Measurements from ENCODE around the gene ADCY2.

Gene ADCY2

DNA sequence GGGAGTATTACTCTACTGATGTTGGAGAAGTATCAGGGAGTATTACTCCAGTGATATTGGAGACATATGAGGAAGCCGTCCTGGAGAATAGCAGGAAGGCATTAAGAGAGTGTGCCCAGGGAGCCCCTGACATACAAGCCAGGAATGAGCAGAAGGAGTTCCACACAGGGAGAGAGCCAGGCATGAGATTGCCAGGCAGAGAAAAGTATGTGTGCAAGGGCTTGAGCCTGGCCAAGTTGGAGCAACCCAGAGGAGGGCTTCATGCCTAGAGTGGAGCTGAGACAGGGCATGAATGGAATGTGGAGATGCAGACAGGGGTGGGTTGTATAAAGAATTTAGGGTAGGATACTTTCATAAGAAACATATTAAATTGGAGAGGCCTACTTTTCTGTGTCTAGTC lies 213.8 kb downstream of the ADCY2 start:
- no peak for DNase-seq

DNA sequence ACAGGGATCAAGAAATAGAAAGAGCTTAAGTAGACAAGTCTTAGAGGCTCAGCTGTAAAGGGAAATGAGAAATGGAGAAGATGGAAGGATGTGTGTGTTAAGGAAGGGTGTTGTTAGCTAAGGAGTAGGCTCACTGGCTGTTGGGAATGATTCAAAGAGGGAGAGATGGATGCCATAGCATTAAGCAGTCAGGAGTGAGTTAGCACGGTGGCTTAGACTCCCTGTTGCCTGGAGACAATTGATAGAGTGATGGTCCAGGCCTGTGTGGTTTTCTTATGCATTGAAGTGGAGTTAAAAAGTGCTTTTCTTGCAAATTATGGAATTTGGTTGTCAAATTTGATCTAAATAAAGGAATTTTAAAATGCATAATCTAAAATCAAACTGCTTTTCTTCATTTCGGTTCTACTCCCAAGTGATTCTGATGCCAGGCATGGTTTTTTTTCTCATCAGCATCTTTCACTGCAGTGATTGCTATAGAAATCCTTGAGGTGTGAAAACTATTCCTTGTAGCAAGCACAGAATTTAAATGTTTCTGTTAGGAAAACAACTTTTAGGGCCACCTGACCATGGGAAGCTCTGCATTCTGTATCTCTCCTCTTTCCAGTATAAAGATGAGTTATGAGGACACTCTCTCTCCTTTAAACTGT lies 214.7 kb downstream of the ADCY2 start:
- DNase-seq, result no peak

DNA sequence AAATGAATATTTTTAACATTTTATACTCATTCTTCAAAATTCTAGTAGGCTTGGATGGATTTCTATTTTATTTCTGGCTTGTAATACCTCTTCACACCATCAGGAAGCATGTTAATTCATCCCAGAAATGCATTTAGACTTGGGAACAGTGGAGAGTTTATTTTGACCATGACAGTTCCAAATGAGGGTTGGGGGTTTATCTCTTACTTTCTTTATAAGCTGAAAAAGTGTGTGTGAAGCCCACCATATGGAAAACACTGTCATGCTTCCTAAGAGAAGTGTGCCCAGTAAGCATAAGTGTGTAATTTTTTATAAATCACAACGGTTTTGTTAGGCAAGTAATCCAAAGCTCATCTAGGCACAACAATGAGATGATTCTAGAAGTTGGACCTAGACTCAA lies 215.6 kb downstream of the ADCY2 start:
- no peak for DNase-seq

DNA sequence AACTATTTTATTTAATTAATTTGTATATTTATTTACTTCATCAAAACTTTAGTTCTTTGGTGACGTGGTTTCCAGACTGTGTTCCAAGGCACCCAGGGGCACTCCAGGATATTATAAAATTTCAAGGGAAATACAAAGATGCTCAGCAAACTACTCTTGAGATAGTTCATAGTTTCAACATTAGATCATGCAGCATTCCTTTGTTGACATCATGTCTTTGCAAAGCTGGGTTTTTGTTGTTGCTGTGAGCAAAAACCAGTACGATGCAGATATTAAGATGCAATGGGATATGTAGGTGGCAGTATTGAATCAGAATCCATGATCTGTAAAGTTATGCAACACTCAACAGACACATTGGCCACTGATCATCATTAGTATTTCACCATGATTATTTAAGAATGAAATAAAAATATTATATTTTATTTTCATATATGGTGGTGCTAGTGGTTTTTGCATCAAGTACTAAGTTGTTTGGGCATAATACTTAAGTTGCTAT lies 219.7 kb downstream of the ADCY2 start:
- no peak for DNase-seq

DNA sequence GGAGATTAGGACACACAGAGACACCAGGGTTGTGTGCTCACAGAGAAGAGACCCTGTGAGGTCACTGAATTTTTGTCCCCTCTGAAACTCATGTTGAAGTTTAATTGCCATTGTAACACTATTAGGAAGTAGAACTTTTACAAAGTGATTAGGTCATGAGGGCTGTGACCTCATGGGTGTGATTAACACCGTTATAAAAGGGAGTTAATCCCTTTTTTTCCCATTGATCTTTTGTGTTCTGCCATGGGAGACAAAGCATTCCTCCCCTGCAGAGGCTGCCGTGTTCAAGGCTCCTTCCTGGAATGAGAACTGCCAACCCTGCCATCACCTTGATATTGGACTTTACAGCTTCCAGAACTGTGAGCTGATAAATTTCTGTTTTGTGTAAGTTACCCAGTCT lies 221.0 kb downstream of the ADCY2 start:
- no peak for DNase-seq

DNA sequence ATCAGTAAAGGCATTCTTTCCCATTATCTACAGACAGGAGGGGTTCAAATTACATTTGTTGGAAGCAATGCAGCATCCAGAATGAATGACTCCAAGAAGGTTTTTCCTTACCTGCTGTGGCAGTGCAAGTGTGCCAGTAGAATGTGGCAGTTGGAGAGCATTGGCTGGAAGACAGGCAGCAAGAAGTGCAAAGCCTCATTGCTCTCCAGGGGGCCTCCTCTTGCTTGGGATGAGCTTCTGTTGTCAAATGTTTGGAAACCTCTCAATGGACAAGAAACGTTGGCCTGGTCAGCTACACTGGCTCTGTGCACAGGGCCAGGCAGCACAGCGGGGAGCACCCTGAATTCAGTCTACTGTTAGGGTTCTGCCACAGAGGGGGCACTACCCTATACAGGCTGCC lies 226.6 kb downstream of the ADCY2 start:
- no peak for DNase-seq

DNA sequence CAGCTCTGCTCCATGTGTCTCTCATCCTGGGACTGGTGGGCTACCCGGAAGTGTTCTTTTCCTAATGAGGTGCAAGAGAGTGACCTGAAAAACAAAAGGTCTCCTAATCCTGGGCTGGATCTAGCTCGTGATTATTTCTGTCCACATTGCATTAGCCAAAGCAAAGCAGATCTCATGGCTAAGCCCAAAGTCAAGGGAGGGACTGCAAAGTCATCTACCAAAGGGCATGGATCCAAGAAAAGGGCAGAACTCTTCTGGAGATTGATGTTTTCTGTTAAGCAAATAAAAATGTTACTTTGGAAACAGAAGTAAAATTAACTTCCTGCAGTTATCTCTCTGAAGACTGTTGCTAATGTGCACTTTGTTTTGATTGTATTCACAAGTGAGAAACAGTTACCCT lies 229.8 kb downstream of the ADCY2 start:
- DNase-seq, result no peak

DNA sequence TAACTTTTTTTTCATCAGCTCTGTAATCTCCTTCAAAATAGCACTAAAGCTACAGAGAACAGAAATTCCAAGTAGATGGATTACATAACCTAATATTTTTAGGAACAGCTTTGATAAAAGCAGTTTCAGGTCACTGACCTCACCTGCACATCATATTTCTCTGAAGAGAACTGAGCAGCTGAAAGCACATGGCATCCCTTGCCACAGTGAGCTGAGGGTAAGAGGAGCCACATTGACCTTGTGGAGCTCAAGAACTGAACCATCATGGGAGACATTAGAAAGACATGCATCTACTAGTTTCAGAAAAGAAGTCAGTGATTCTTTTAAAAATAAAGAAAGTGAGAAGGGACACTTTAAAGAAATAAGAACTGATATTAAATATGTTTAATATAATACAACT lies 232.3 kb downstream of the ADCY2 start:
- DNase-seq, result no peak

DNA sequence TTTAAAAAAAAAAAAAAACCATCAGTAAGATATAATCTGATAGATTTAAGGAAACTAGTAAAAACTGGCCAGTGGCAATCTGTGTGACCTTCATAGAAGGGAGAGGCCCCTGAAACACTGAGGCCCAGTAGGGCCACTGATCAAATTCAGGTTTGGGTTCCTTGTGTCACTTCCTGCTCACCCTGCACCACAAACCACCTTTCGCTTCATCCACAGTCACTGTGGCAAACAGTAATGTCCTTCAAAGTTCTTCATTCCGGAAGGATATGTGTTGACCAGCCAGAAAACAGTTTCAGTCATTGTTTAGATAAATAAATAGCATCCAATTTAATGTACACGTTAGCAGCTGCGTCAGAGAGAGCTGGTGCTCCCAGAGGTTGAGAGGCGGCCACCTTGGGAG lies 232.9 kb downstream of the ADCY2 start:
- no peak for DNase-seq

DNA sequence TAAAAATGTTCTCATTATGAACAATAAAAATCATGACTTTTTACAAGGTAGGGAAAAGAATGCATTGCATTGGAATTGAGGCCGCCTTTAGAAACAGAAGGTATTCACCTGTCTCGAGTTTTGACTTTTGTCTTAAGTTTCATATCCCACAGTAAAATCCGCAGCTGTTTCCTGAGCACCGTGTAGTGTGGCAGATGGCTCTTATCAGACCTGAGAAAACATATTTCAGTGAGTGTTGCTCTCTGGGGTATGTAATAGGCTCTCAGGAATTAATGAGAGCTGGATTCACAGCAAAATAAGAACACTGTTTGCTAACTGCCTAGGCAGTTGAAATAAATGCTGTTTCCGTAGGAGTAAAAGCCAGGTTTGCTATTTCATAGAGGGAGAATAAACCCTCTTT lies 233.6 kb downstream of the ADCY2 start:
- no peak for DNase-seq

DNA sequence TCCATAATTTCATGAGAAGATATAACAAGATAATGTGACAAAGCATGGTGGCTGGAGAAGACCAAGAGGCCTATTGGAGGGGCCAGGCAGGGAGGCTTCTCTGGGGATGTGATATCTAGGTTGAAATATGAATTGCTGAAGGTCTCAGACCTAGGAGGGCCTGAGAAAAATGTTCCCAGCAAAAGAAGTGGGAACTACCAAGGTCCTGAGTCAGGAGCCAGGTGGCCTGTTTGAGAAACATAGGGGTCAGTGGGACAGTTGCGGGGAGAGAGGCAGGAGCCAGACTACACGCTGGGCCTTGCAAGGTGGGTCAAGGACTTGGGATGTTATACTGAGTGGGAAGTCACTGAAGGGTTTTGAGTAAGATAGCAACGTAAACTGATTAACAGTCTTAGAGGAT lies 238.9 kb downstream of the ADCY2 start:
- DNase-seq, result no peak

DNA sequence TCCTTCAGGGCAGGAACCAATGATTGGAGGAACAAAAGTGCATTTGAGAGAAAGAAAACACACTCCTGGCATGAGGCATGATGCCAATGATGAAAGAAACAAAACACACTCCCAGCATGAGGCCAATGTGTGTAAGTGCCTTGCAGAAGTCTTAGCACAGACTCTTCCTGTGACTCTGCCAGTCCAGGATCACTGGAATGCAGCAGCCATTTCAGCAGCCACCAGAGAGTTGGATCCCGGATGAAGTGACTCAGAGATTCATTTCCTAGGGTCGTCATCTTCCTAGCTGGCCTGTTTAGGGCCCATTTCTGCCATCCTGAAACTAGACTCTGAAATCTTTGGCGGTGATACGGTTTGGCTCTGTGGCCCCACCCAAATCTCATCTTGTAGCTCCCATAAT lies 242.5 kb downstream of the ADCY2 start:
- DNase-seq, result no peak

DNA sequence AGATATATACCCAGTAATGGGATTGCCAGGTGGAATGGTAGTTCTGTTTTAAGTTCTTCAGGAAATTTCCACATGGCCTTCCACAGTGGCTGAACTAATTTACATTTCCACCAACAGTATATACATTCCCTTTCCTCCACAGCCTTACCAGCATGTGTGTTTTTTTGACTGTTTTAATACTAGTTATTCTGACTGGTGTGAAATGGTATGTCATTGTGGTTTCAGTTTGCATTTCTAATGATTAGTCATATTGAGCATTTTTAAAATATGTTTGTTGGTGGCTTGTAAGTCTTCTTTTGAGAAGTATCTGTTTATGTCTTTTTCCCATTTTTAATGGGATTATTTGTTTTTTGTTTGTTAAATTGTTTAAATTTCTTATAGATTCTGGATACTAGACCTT lies 246.1 kb downstream of the ADCY2 start:
- DNase-seq, result no peak

DNA sequence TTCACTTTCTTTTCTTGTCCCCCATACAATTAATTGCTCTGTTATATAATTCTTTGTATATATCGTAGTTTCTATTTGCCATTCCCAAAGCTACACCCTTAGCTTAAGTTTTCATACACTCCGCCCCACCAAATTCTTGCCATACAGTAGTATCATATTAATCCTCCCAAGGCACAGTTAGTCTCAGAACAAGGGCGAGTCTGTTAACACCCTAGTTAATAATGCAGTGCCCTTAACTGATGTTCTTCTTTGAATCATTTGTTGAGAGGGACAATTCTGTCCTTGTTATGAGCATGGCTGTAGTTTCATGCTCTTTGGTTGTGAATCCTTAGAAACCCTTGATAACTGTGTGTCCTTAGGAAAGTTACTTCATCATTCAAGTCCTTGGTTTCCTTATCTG lies 248.8 kb downstream of the ADCY2 start:
- no peak for DNase-seq

DNA sequence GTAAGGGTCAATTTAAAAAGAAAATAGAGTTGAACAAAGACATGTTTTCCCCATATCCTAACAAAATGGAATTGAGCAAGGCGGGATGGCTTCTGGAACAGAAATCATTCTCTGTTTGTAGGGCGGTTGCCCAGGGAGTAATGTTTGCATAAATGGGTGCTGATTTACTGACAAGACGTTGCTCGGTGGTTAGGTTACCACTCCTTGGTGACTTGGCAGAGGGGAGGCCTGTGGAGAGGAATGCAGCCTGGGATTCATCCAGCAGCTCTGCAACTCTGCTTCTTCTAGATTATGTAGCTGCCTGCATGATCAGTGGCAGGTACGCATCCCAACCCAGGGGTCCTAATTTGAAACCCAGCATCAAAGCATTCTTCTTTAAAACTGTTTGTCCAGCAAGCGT lies 254.8 kb downstream of the ADCY2 start:
- no peak for DNase-seq

DNA sequence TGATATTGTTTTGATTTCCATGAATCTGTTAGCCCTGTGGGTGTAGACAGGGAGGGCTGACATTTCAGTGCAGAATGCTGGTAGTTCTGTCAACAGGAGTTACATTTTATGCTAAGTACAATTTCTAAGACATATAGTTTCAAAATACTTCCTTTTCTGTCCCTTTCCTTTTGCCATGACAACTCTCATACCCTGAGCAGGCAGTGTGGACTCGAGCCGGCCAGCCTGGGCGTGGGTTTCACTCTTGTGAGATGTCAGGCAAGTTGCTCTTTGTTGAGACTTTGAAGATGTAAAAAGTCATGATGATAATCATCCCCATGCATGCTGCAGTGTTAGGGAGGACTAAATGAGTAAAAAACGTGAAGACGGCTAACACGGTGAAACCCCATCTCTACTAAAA lies 257.1 kb downstream of the ADCY2 start:
- DNase-seq, result no peak

DNA sequence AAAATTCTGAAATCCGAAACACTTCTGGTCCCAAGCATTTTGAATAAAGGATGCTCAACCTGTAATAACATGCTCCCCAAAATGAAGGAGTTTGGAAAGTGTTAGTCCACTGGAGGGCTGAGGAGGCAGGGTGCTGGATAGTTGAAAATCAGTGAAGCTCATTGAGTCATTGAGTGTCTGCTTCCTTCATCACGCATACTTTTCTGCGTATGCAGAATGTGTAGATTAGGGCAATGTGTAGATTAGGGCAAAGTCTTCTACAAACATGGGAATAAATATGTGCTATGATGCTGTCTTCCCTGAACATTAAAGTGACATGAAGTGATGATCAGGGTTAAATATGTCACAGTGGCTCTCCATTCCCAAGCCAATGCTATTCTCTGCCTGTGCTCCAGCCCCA lies 261.2 kb downstream of the ADCY2 start:
- no peak for DNase-seq

DNA sequence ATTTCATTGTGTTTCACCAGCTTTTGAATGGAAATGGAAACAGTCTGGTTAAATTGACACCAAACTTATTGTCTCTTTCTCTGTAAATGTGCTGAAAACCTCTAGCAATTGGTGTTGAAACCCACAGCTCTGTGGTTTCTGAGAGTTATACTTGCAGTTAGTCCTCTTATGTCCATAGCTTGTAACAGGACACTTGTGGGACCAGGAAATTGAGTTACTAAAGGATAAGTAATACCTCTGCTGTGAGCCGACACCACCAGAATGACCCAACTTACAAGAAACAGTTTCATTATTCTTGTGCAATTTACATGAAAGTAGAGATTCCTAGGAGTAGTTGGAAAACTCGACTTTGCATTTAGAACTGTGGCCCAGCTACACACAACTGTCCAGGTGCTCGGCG lies 263.5 kb downstream of the ADCY2 start:
- no peak for DNase-seq

DNA sequence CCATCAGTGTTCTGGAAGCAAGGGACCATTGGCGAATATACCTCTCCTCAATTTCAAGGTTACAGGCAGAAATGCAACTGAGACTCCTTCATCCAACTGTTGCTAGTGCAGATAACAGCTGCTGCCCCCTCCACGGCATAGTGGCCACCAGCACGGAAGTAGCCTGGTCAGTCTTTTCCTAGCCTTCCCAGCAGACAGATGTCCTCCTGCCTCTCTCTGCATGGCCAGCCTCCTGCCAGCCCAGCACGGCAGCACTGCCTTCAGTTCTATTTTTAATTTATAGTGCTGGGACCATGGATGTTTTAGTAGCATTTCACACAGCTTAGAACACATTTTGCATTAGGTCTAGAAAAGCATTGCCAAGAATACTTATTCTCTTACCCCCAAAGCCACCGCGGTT lies 266.4 kb downstream of the ADCY2 start:
- no peak for DNase-seq

DNA sequence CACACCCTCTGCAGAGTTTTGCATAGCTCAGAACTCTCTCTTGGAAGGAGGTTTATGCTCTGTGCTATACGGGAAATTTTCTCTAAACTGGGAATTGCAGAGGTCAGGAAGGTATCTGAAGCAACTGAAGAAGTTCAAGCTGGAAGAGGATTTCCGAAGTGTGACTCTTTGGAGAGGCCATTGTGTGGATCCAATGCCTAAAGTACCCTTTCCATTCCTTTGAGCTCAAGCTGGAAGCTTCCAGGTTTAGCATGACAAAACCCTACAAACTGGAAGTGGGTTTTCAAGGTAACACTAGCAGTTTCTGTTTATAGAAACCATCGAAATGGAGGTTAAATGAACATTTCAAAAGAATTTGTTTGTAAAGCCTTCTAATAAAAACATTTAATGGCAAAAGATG lies 267.9 kb downstream of the ADCY2 start:
- no peak for DNase-seq

DNA sequence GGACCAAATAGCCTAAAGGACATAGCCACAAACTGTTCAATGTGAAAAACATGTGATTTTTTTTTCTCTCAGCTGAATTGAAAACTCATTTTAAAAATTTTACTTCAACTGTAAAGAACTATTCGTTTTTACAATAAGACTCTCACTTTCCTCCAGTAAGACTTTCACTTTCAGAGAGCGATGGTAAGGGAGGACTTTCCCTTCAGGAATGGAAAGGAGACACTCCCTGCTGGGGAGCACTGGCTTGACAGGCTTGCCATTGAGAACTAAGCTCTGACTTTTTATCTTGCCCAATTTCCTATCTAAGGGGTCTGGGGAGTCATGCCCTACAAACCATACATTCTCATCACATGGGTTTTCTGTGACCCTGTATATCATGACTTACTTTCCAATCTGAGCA lies 268.3 kb downstream of the ADCY2 start:
- DNase-seq, result no peak

DNA sequence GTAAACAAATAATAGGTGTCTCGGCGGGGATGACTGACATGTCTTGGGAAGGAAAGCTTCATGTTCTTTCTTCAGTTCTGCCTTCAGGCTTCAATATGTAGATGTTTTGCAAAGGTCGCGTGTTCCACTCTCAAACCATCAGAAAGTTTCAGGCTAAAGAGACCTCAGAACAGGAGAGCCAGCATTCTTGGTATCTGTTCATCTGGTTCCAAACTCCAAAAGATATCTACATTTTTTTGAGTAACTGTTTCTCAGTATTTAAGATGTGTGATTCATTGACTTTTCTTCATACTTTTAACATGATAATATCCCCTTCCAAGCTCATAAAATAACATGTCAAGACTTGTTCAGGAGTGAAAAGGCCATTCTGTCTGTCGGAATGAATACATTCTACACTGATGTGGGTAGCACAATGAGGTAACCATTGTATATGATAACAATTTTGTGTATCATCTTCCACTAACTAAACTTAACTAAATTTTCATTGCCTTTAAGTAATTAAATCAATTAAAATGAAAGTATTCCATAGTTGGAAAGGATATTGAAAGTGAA lies 271.4 kb downstream of the ADCY2 start:
- no peak for DNase-seq

DNA sequence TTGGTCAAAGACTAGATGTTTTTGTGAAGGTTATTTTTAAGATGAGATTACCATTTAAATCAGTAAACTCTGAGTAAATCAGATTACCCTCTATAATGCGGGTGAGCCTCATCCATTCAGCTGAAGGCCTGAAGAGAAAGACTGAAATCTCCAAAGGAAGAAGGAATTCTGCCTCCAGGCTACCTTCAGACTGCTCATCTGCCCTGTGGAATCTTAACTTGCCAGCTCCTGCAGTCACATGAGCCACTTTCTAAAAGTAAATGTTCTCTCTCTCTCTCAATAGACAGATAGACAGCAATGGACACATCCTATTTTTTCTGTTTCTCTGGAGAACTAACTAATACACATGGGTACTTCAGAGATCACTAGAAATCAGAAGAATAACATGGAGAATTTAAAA lies 272.2 kb downstream of the ADCY2 start:
- no peak for DNase-seq

DNA sequence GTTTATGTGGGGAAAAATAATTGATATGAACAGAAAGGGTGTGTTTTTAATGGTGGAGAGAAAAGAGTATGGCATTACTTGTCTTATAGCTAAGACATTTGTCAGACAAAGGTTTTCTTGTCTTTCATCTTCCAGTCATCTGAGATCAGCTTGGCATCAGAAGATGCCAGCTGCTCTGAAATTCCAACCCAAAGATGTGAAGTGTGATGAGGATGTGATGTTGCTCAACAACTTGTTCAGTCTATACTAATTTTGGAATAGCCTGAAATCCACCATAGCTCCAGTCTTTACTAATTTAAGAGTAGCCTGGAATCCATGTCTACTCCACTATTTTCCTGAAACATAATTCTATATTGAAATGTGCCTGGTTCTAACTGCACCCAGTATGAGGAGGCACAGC lies 272.7 kb downstream of the ADCY2 start:
- no peak for DNase-seq

DNA sequence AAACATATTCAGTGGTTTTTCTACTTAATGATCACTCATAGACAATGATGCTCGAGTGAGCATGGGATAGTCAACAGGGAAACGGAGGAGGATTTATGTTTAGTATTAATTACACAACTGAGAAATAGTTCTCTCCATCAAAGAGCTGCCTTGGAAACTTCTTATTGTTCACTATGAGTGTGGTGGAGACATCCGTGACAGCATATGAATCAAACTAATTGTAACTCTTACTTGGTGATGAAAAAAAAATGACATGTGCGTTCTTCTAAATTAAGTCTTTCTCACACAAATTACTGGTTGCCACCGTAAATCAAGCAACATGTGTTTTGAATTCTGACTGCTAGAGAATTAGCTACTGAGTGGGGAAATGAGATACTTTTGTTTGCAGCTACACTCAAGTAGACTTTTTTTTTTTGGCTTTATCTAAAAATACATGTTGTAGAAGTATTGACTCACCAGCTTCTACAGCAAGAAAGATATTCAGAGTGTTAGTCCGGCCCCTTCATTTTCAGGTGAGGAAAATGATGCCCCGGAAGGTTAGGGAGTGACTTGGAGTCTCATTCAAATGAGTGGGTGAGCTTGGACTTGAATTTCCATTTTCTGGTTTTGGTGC lies 275.5 kb downstream of the ADCY2 start:
- DNase-seq, result no peak
